GM12873 (cell line): ENCODE results near the gene UBE2G1.

Experiments used
- TF ChIP-seq, protein P1 (sequence below): IDR thresholded peaks from 2 replicates; pipeline ENCODE4 v1.5.1; 2012; ENCODE audit warnings: low read depth, mild to moderate bottlenecking, moderate library complexity, low read length, control low read depth; ENCODE audit not compliant: insufficient read depth; ENCODE audit errors: missing control alignments

The UBE2G1 gene, protein sequence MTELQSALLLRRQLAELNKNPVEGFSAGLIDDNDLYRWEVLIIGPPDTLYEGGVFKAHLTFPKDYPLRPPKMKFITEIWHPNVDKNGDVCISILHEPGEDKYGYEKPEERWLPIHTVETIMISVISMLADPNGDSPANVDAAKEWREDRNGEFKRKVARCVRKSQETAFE

DNA sequence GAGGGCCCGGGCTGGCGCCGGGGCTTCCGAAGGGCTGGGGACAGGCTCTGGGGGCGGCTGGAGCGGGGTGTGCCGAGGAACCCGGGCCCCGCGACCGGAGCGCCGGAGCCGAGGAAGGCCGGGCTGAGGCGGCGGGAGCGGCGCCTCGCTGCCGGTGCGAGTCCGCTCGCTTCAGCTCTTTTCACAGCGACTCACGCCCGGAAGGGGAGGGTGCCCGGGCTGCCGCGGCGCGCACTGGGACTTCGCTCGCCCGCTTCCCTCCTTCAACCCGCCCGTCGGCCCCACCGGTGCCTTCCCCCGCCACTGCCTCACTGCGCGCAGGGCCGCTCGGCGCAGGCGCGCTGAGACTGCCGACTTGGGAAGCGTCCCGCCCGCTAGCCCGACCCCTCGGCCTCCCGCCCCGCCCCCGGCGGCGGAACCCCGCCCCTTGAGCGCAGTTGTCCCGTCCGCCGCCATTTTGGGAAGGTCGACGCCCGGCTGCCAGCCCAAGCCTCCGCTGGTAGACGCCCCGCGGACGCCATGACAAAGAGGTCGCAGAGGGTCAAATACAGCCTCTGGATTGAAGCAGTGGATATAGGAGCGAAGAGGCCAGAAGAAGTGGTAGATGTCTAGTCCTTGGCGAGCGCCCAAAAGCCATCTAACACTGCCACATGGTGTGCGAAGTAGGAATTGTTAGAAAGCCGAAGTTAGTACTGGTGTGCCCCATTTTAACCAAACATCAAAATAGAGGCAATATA is at the start of gene UBE2G1:
UBE2G1 (minus strand) TSS at position 349 of the 737 bp plus-strand sequence. CDS start 359 bp downstream, outside the sequence.
- TF ChIP-seq, protein P1, sequence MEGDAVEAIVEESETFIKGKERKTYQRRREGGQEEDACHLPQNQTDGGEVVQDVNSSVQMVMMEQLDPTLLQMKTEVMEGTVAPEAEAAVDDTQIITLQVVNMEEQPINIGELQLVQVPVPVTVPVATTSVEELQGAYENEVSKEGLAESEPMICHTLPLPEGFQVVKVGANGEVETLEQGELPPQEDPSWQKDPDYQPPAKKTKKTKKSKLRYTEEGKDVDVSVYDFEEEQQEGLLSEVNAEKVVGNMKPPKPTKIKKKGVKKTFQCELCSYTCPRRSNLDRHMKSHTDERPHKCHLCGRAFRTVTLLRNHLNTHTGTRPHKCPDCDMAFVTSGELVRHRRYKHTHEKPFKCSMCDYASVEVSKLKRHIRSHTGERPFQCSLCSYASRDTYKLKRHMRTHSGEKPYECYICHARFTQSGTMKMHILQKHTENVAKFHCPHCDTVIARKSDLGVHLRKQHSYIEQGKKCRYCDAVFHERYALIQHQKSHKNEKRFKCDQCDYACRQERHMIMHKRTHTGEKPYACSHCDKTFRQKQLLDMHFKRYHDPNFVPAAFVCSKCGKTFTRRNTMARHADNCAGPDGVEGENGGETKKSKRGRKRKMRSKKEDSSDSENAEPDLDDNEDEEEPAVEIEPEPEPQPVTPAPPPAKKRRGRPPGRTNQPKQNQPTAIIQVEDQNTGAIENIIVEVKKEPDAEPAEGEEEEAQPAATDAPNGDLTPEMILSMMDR = peak; percentile 50

DNA sequence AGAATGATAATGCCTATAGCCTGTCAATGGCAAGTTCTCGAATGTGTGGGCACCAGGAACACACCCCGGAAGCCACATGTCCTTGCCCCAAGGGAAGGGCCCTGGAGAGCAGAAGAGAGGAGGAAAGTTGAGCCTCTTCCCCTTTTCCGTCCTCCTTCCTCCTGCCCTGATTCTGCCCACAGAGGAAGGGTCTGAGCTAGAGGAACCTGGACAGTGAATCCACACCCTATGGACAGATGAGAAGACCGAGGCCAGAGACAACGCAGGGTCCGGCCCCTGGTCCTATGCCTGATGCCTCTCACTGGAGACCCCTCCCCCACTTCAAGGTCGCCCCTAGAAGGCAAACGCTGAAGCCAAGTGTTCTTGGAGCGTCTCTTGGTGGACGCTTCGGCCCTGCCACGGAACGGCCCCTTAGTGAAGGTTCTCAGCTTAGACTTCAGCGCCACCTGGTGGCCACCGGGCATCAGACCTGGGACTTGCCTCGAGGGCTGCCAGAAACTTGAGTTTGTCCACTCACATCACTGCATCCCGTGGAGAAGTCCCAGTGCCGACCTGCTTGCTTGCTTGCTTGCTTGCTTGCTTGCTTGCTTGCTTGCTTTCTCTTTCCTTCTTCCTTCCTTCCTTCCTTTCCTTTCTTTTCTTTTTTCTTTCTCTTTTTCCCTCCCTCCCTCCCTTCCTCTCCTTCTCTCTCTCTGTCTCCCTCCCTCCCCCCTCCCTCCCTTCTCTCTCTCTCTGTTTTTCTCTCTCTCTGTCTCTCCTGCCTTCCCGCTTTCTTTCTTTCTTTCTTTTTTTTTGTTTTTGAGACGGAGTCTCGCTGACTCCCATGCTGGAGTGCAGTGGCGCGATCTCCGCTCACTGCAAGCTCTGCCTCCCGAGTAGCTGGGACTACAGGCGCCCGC is 46.7 kb upstream of the UBE2G1 start:
- TF ChIP-seq, protein P1 = peak; percentile 95

DNA sequence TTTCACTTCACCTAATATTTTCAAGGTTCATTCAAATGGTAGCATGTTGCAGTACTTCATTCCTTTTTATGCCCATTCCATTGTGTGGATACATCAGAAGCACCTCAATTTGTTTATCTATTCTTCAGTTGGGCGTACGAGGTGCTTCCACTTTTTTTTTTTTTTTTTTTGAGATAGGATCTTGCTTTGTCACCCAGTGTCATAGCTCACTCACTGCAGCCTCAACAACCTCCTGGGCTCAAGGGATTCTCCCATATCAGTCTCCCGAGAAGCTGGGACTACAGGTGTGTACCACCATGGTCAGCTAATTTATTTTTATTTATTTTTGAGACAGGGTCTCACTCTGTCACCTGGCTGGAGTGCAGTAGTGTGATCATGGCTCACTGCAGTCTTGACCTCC is 44.7 kb upstream of the UBE2G1 start:
- TF ChIP-seq, protein P1 = no peak

DNA sequence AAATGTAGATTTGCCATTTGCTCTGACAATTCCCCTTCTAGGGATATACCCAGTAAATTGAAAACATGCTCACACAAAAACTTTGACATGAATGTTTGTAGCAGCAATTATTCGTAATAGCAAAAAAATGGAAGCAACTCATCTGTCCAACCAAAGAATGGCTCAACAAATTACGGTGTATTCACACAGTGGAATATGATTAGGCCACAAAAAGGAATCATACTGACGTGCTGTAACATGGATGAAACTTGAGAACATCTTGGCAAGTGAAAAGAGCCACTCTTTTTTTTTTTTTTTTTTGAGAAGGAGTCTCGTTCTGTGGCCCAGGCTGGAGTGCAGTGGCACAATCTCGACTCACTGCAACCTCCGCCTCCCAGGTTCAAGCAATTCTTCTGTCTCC is 43.2 kb upstream of the UBE2G1 start:
- TF ChIP-seq, protein P1 = no peak

DNA sequence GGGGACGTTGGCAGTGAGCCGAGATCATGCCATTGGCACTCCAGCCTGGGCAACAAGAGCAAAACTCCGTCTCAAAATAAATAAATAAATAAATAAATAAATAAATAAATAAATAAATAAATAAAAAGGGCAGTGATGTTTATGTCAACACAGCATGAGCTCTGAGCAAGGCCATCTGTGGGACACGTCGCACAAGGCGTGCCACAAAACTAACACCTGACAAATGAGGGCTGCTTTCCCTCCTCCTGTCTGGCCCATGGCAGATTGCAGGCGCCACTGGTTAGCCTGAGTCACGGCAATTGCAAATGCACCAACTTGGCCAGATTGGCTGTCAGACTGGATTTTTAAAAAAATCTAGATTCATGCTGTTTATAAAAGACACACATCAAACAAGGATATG is 41.4 kb upstream of the UBE2G1 start:
- TF ChIP-seq, protein P1 = no peak

DNA sequence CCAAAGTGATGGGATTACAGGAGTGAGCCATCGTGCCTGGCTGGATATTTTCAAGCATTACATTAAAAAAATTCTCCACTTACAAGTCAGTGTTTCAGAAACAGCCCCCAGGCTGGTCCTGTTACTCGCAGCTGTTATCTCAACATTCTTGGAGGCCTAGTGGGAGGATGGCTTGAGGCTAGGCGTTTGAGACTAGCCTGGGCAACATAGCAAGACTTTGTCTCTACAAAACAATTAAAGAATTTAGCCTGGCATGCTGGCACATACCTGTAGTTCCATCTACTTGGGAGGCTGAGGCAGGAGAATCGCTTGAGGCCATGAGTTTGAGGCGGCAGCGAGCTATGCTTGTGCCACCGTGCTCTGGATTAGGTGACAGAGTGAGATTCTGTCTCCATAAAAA is 40.7 kb upstream of the UBE2G1 start:
- TF ChIP-seq, protein P1 = no peak

DNA sequence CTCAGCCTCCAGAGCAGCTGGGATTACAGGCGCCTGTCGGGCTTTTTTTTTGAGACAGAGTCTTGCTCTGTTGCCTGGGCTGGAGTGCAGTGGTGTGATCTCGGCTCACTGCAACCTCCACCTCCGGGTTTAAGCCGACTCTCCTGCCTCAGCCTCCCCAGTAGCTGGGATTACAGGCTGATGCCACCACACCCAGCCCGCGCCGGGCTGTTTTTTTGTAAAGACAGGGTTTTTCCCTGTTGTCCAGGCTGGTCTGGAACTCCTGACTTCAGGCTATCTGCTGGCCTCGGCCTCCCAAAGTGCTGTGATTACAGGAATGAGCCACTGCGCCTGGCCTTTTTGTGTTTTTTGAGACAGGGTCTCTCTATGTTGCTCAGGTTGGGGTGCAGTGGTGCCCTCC is 39.9 kb upstream of the UBE2G1 start:
- TF ChIP-seq, protein P1 = no peak
